Vagina (tissue), 2 donors: ENCODE measurements around the gene FAM124B.

Source experiments
- CTCF ChIP-seq, 3 experiments: fragments of 450-650 bp in 2 of 3; fragments of 200-600 bp in 1 of 3; sonication (generic) in 1 of 3; IDR thresholded peaks; one replicate each; pipeline ENCODE4 v1.5.1; 2017 to 2019; ENCODE audit warnings: antibody characterized with exemption in 3 of 3, mild to moderate bottlenecking in 2 of 3, moderate library complexity in 2 of 3
- POLR2A ChIP-seq, 2 donors: fragments of 450-650 bp; IDR thresholded peaks; one replicate each; pipeline ENCODE4 v1.6.1; 2017; ENCODE audit warnings: antibody characterized with exemption in 2 of 2, mild to moderate bottlenecking in 2 of 2, moderate library complexity in 2 of 2
- POLR2AphosphoS5 ChIP-seq, 2 donors: sonication (generic); formaldehyde crosslinking; IDR thresholded peaks; one replicate each; pipeline ENCODE4 v1.9.0; 2017; ENCODE audit warnings: antibody characterized with exemption in 2 of 2, mild to moderate bottlenecking in 2 of 2, low read depth in 1 of 2; ENCODE audit not compliant: insufficient read depth in 1 of 2

- TF ChIP-seq CTCF (IDR thresholded peaks at IDR 0.05) (no peak), POLR2A (IDR thresholded peaks at IDR 0.05) (no peak), POLR2AphosphoS5 (IDR thresholded peaks at IDR 0.05; ENCODE audit: insufficient read depth in 1 of 2, low read depth in 1 of 2) (no peak)
Measured at GRCh38 chr2:224393157-224393872, 8.6 kb downstream of the FAM124B start.
